KOPT-K1 (cell line): Measurements from ENCODE around the gene GSDME.

Experiments
- H3K27ac ChIP-seq: fragments of 200-600 bp; sonication (generic); 2 replicates; pipeline ENCODE4 v1.5.1; 2016; ENCODE audit warnings: antibody characterized with exemption, mild to moderate bottlenecking, low read depth, low read length; ENCODE audit not compliant: poor library complexity, severe bottlenecking
- H3K36me3 ChIP-seq: fragments of 200-600 bp; sonication (generic); 2 replicates; pipeline ENCODE4 v1.5.1; 2017; ENCODE audit warnings: antibody characterized with exemption, mild to moderate bottlenecking, low read length, moderate library complexity; ENCODE audit not compliant: insufficient read depth
- H3K9me3 ChIP-seq: fragments of 200-600 bp; sonication (generic); 2 replicates; pipeline ENCODE4 v1.5.1; 2017; ENCODE audit warnings: antibody characterized with exemption, low read length, mild to moderate bottlenecking; ENCODE audit not compliant: insufficient read depth, poor library complexity, severe bottlenecking

Gene GSDME

GRCh38 chr7:24760968-24761367 lies 3.7 kb upstream of the GSDME start:
- H3K9me3 ChIP-seq = peaks cover 5% of the 10 kb centered on the region
- no peaks in the 10 kb centered on the region for H3K36me3 ChIP-seq
- no peak overlapping the region for H3K27ac ChIP-seq

DNA sequence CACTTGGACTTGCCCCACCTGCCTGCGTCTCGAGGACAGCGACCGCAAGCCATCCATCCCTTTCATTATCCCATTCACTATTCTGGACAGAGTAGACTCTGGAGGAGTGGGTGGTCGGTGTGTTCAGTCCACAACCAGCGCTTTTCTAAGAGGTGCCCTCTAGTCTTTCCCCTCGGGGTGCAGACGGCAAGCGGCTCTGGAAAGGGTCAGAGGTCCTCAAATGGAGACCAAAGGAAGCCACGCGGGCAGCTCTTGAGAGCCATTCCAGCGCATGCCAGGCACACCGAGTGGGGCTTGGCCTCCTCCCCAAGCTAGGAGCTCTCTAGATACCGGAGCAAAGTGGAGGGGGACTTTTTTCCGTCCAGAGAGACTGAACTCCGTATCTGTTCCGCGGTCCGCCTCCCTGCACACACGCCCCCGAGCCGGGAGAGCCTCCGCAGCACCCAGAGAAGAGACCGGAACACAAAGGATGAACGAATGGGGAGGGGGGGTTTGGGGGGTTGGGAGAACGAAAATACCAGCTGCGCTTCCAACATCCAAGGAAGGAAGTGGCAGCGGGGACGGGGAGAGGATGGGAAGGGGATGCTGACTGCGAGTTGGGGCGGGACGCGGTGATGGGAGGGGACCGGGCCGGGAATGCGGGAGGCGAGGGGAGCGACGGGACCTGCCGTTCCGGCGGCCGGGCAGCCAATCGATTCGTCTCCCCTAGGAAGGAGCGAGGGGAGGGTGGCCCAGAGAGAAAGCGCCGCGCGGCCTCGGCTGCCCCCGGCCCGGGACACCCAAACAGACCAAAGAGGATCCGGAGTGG lies 515 bp downstream of the GSDME start:
- Histone ChIP-seq H3K27ac (no peak overlapping the region), H3K36me3 (no peaks in the 10 kb centered on the region), H3K9me3 (peaks cover 5% of the 10 kb centered on the region)

- Histone ChIP-seq H3K9me3 (peaks cover 1% of the 10 kb centered on the region), H3K27ac (no peak overlapping the region), H3K36me3 (no peaks in the 10 kb centered on the region)
These were observed 1.5 kb downstream of the GSDME start for GRCh38 chr7:24755541-24756407.

DNA sequence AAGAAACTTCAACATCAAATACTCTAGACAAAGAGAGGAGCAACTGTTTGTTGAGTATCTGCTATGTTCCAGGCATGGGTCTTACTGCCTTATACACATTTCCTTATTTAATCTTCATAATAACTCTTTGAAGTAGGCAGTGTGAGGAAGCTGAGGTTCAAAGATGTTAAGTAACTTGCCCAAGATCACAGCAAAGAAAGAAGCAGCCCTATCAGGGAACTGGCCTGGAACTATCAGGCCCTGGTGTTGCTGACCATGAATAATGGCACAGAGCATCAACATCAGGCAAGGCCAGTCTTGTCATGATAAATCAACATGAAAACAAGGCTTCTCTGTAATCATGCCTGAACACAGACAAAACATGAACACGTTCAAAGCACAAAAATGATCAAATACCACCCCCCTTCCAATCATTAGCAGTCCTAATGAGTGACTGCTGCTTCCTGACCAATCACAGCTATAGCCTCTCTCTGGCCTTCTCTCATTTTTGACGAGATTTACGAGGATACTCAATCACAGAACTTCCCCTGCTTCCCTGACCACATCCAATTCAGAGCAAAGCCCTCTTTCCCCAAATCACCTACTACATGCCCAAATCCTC lies 2.3 kb downstream of the GSDME start:
- Histone ChIP-seq H3K36me3 (no peaks in the 10 kb centered on the region), H3K27ac (no peak overlapping the region), H3K9me3 (no peaks in the 10 kb centered on the region)

- no peaks in the 10 kb centered on the region for H3K9me3 ChIP-seq
- no peaks in the 10 kb centered on the region for H3K36me3 ChIP-seq
- H3K27ac ChIP-seq = no peak overlapping the region
These were observed 5.0 kb downstream of the GSDME start for GRCh38 chr7:24752073-24752800.

- Histone ChIP-seq H3K36me3 (no peaks in the 10 kb centered on the region), H3K9me3 (no peaks in the 10 kb centered on the region), H3K27ac (no peak overlapping the region)
These were observed 5.8 kb downstream of the GSDME start for GRCh38 chr7:24751484-24751883.

DNA sequence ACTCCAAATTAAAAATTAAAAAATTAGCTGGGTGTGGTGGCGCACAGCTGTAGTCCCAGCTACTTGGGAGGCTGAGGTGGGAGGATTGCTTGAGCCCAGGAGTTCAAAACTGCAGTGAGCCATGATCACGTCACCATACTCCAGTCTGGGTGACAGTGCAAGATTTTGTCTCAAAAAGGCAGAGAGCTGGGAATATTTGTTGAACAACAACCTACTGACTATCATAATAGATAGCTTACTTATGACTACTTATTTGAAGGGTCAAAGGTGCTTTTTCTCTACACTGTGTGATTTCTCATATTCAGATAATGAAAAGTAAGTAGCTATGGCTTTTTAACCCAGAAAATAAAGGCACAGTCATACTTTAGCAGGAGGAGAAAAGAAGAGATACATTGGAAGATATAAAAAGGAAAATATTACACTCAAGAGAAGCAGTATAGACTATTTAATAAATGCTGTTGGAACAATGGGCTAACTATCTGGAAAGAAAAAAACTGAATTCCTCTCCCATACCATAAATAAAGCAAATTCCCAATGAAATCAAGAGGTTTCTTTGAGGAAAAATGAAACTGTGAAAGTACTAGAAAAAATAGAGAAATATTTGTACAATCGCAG lies 6.7 kb downstream of the GSDME start:
- H3K27ac ChIP-seq = no peak overlapping the region
- no peaks in the 10 kb centered on the region for H3K36me3 ChIP-seq
- H3K9me3 ChIP-seq = no peaks in the 10 kb centered on the region

DNA sequence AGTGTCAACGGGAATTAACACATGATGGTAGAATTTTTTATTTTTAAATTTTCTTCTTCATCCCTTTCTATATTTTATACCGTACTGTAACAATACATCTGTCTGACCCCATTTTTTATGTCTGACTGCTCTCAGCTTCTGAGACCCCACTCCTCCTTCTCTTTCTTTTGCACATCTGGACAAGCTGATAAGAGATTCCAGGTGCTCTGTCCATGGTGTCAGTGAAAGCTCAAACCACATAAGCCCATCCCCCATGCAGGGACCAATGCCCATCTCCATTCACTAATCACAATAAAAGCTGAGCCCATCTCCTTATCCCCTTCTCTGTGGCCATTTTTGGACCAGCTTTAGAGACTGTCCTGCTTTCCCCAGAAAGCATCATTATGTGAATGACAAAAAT lies 8.7 kb downstream of the GSDME start:
- no peaks in the 10 kb centered on the region for H3K36me3 ChIP-seq
- no peaks in the 10 kb centered on the region for H3K9me3 ChIP-seq
- no peak overlapping the region for H3K27ac ChIP-seq

GRCh38 chr7:24745355-24745754 lies 11.9 kb downstream of the GSDME start:
- no peaks in the 10 kb centered on the region for H3K36me3 ChIP-seq
- no peak overlapping the region for H3K27ac ChIP-seq

DNA sequence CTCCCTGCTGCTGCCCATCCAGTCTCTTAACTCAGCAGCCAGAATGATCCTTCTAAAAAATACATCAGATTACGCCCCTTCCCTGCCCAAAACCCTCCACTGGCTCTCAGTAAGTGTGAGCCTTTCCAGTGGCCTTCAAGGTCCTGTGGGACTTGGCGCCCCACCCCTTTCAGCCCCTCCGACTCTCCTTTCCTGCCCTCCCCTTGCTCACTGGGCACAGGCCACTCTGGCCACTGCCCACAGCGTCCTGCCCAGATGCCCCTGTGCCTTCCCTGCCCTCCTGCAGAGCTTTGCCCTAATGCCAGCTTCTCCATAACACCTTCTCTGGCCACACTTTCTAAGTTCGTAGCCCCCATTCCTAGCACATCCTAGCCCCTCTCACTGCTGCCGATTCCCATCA lies 13.8 kb downstream of the GSDME start:
- no peak overlapping the region for H3K27ac ChIP-seq
- H3K9me3 ChIP-seq = peaks cover 6% of the 10 kb centered on the region
- no peaks in the 10 kb centered on the region for H3K36me3 ChIP-seq

More at GRCh38 chr7:24745355-24745754, 11.9 kb downstream of the GSDME start:
- no peaks in the 10 kb centered on the region for H3K9me3 ChIP-seq

GRCh38 chr7:24742506-24743162 lies 14.6 kb downstream of the GSDME start:
- H3K27ac ChIP-seq = no peak overlapping the region
- no peaks in the 10 kb centered on the region for H3K36me3 ChIP-seq
- H3K9me3 ChIP-seq = peaks cover 10% of the 10 kb centered on the region

GRCh38 chr7:24741679-24742505 lies 15.4 kb downstream of the GSDME start:
- no peak overlapping the region for H3K27ac ChIP-seq

DNA sequence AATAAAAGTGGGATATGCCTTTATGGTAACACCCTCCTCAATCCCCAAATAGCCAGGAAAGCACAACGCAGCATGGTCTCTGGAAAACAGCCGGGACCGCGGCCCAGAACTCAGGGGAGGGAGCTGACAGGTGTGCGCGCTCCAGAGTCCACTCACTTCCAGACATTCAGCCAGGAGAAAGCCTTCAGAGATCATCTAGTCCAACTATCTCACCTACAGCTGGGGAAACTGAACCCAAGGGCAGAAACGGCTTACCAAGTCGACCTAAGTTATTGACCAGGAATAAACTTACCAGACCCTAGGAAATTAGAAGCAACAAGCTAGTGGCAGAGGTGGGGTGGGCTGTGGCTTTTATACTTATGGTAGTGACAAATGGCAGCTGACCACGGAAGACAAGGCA lies 16.4 kb downstream of the GSDME start:
- no peak overlapping the region for H3K27ac ChIP-seq

More at GRCh38 chr7:24741679-24742505, 15.4 kb downstream of the GSDME start:
- Histone ChIP-seq H3K9me3 (peaks cover 10% of the 10 kb centered on the region), H3K36me3 (no peaks in the 10 kb centered on the region)

More for the DNA sequence above, 16.4 kb downstream of the GSDME start:
- Histone ChIP-seq H3K9me3 (peaks cover 10% of the 10 kb centered on the region), H3K36me3 (no peaks in the 10 kb centered on the region)
